ENCODE measurements around the gene LZTR1.

LZTR1 gene

DNA sequence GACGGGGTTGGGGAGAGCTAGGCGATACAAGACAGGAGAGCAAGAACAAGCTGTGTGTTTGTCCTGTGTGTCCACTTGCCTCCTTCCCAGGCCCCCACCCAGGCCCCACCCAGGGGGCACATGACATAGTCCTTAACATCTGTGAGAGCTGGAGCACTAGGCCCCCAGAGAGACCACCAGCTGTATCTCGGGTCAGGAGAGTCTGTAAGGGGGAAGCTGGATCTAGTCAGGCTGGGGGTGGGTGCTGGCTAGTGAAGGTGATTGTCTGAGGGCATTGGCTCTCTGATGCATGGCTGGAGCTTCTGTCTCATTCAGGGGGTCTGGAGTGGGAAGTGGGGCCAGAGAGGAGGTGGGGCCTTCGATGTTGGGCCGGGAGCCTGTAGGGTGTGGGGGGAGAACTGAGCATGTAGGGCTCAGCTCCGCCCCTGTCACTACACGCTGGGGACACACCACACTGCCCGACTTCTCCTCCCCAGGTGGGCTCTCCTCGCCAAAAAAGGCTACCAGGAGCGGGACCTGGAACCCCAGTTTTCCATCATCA lies 33.4 kb downstream of the LZTR1 start:
- no peak for DNase-seq (ENCODE audit: low read depth)

DNA sequence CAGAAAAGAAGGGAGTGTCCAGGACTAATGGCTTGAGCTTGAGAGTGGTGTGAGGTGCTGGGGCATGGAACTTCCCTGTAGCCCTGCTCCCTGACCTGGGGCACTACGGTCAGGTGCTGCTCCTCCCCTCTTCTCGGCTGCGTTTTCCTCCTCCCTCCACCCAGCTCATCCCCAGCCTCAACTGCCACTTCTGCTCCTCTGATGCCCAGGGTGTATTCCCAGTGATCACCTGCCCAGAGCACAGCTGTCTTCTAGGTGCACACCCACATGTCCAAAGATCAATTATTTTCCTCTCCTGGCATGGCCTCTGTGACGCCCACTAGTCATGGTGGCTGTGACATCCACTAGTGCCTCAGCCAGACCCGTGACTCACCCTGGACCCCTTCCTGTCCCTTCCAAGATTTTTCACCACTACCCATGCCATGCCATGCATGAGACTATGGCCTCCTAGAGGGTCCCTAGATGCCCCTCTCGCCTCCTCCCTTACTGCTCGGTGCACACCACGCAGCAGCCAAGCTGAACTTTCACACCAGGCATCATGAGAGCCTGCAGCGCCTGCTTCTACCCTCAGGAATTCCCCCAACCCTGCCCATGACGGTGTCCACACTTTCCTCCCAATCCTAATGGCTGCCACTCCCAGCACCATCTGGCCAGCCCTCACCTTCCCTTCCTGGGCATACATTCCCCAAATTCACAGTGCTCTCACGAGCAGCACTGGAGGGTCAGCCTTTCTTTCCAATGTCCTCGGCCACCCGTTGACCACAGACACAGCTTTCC lies 34.7 kb downstream of the LZTR1 start:
- DNase-seq (ENCODE audit: low read depth) = no peak

DNA sequence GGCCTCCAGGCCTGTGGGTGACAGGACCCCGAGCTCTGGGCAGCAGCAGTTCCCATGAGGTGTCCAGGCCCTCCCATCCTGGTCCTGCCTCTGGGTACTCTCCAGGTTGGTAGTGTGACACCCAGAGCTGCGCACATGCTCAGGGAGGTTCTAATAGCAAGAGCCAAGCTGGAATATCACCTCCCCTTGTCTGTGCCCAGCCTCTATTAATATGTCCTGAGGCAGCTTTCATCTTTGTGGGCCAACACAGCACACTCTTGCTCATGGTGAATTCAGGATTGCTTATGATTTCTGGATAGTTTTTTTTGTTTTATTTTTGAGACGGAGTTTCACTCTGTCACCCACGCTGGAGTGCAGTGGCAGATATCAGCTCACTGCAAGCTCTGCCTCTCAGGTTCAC lies 36.2 kb downstream of the LZTR1 start:
- DNase-seq (ENCODE audit: low read depth) = no peak

DNA sequence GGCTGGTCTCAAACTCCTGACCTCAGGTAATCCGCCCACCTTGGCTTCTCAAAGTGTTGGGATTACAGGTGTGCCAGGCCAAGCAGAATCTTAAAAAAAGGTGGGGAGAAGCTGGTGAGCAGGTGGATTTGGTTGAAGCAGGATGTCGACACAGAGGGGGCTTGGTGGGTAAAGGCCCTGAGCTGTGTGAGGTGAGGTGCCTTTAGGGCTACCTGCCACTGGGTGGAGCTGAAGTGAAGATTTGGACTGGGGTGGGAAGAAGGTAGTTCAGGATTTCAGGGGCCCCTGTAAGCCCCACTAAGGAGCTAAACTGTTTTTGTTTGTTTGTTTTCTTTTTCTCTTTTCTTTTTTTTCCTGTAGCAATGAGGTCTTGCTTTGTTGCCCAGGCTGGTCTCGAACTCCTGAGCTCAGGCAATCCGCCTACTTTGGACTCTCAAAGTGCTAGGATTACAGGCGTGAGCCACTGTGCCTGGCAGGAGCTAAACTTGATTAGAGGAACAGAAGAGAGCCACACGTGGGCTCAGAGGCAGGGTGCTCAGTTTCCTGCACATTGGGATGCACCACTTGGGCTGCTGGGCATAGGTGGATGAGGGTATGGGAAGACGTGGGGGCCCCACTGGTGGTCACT lies 38.8 kb downstream of the LZTR1 start:
- DNase-seq (ENCODE audit: low read depth) = peak; percentile 36

DNA sequence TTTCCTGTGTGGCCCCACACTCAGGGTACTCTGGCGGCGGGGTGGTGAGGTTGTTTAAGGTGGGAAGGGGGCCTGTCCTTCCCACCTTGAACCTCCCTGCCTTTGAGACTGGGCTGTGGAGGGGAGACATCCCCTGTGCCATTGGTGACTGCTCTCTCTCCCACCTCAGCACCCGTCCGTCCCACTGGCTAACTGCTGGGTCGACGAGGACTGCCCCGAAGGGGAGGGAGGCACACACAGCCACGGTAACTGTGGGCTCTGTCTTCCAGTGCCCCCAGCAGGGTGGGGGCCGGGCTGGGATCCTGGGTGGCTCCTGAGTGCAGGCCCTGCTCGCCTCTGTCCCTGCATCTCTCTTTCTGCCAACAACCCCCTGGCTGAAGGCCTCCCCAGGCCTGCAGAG lies 40.4 kb downstream of the LZTR1 start:
- no peak for DNase-seq (ENCODE audit: low read depth)

DNA sequence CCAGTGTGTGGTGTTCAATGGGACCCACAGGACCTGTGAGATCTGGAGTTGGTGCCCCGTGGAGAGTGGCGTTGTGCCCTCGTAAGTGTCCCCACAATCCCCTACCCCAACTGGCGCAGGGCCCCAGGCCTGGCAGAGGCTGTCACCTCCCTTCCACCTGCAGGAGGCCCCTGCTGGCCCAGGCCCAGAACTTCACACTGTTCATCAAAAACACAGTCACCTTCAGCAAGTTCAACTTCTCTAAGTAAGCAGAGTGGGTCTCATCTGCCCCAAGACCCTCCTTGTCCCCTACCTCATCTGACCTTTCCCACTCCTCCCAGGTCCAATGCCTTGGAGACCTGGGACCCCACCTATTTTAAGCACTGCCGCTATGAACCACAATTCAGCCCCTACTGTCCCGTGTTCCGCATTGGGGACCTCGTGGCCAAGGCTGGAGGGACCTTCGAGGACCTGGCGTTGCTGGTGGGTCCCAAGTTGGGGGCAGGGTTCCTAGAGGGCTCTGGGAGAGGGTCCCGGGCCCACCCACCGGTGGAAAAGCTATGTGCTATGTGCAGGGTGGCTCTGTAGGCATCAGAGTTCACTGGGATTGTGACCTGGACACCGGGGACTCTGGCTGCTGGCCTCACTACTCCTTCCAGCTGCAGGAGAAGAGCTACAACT lies 41.0 kb downstream of the LZTR1 start:
- no peak for DNase-seq (ENCODE audit: low read depth)

GRCh38 chr22:21025266-21025665 lies 43.2 kb downstream of the LZTR1 start:
- DNase-seq (ENCODE audit: low read depth) = no peak

GRCh38 chr22:21025763-21026755 lies 44.0 kb downstream of the LZTR1 start:
- no peak for DNase-seq (ENCODE audit: low read depth)

GRCh38 chr22:21026783-21027692 lies 44.9 kb downstream of the LZTR1 start:
- DNase-seq (ENCODE audit: low read depth) = peak; percentile 74

DNA sequence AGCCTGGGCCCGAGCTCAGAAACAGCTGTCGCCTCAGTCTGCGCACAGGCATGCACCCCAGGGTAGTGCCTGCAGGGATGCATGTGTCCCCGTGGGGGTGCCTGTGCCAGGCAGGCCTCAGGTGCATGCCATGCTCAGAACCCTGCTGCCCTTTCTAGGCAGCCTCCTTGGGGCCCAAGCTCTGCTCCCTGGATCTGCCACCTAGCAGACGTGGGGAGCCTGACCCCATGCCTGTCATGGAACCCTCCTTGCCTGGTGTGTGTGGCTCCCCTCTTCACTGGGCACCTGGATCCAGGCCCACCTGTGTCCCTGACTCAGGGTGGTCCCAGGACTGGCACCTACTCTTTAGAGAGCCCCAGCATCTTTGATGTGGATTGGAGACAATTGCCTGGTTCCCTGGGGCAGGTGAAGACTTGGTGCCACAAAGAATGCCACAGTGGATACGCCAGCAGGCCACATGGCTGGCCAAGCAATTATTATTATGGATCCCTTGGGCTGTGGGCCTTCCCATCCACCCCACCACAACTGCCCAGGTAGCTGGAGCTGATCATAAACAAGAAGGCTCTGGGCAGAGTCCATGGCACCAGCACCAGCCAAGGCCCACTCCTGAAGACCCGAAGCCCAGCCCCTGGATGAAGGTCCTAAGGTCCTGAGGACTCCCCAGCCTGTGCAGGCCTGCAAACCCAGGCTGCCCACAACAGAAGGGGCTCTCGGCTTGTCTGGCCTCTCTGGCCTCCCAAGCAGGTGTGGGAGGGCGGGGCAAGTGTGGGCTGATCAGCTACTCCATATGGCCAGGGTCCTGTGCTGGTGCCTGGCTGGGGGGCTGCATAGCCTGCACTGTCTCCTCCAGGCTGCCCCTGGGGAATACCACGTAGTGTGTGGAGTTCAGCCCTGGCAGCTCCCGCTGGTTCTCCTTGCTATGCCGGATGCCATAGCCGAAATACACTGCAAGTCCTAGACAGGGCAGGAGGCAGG lies 46.5 kb downstream of the LZTR1 start:
- no peak for DNase-seq (ENCODE audit: low read depth)

DNA sequence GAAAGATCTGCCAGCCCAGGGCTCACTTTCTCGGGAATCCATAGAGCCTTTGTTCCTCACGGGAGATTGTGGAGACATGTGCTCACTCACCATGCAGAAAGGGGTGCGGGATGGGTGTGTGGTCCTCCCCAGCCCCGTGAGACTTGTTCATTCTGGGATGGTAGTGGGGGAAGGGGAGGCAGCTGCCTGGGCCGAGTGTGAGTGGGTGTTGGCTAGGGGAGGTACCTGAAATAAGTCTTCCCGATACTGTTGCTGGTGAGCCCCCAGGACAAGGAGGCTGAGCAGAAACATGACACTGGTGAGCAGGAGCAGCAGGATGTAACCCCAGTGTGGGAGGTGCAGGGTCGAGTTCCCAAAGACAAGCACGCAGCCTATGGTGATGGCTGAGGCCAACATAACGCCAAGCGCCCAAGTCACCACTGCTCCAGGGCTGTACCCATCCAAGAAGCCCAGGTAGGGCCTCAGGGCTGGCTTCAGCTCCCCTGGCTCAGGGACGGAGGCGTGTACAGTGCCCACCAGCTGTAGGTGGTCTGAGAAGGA lies 47.5 kb downstream of the LZTR1 start:
- no peak for DNase-seq (ENCODE audit: low read depth)

GRCh38 chr22:21030032-21030431 lies 47.9 kb downstream of the LZTR1 start:
- DNase-seq (ENCODE audit: low read depth) = no peak

GRCh38 chr22:21030621-21031544 lies 48.8 kb downstream of the LZTR1 start:
- no peak for DNase-seq (ENCODE audit: low read depth)

DNA sequence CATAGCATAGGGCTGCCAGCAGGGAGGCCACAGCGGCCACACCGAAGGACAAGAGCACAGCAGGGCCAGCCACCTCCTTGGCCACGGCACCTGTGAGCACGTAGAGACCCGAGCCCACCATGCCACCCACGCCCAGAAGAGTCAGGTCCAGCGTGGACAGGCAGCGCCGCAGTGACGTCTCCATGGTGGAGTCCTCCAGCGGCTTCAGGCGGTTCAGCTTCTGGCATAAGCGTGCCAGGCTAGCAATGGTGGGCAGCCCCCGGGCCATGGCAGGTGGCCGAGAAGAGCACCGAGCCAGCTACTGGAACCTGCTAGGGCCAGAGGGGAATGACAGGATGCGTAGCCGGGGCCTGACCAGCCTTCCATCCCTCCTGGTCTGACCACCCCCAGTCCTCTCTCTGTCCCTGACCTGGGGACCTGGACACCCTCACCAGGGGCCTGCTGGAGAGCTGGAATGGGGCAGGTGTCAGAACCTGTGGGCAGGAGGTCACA lies 49.5 kb downstream of the LZTR1 start:
- DNase-seq (ENCODE audit: low read depth) = no peak

GRCh38 chr22:21032037-21032867 lies 50.2 kb downstream of the LZTR1 start, which contains the start of gene SLC7A4:
SLC7A4 (minus strand) TSS chr22:21032561; CDS start chr22:21031812, 749 bp downstream.
- DNase-seq (ENCODE audit: low read depth) = no peak

DNA sequence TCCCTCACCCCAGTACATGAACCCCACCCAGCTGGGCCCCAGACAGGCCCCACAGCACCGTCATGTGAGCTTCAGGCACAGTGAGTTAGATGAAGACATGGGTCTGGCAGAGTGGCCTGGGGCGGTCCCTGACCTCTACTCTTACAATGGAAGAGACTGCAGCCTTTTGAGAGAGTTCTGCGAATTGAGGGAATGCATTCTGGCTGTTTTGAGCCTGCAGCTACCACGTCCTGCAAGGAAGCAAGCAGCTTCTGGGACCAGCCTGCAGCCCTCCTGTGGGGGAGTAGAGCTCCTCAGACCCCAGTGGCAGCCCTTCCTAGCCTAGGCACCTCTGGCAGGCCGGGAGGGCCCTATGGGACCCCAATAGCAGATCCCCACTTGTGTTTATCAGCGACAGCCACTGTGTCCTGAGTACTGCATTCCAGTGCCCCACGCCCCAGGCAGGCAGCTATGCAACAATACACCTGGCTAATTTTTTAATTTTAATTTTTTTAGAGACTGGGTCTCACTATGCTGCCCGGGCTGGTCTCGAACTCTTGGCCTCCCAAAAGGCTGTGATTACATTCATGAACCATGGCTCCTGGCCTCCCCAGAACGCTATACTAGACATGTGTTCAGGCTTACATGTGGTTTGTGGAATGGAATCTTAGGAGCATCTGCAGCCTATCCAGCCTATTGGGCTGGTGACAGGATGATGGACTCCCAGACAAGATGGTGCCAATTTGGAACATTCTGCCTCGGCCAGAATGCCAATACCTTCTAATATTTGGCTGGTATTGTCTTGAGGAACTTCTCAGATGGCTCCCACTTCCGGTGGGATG lies 51.0 kb downstream of the LZTR1 start:
- no peak for DNase-seq (ENCODE audit: low read depth)

Data from EH (cell line).